ENCODE measurements around the gene PHLDA2.
A peak's percentile ranks its signal among the peaks of the same experiment; 100 is the strongest.

Gene PHLDA2

DNA sequence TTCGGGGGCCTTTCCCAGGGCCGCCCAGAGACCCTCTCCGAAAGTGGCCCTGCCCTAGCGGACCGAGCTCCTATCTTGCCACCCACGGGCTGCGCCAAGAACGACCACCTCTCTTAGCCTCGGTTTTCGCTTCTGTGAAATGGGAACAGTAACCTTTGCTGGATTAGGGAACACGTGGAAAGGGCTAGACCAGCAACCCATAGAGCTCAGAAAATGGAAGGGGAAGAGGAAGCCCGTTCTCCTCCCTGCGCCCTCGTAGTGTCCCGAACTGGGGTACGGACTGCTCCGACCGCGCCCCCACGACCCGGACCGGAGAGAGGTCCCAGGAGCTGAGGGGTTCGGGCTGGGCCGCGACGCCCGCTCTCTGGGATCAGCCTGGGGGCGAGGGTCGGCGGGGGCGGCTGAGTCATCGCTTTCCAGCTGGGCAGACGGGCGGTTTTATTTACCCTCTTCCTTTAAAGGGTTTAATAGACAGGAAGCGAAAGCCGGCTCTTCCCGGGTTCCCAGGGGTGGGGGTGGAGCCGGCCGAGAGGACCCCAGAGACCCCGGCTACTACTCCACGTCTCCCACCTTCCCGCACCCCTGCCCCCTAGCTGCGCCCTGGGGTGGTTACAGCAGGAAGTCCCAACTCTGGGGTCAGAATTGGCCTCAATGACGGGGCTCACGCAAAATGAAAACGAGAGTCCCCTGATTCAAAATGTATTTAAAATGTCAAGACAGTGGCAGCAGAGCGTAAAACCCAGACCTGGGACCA, 907 bp upstream of the PHLDA2 start:
- DNase-seq (ENCODE audit: low spot score), result peak; percentile 73

DNA sequence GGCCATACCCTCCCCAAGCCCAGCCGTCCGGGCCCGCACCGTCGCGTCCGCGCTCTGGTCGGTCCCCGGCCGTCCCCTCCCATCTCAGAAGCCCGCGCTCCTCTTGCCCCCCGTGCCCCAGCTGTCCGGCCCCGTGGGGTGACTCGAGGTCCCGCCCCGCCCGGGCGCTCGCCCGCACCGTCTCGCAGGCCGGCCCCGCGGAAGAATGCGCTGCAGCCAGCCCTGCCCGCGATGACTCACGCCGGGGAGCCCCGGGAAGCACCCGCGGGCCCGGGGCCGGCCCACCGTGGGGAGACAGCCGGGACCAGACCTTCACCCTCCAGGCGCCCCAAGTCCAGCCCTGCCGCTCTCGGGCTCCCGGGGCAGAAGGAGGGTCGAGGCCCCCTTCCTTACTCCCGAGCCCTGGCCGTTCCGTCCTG, 320 bp upstream of the PHLDA2 start:
- peak; percentile 85 for DNase-seq (ENCODE audit: low spot score)

DNA sequence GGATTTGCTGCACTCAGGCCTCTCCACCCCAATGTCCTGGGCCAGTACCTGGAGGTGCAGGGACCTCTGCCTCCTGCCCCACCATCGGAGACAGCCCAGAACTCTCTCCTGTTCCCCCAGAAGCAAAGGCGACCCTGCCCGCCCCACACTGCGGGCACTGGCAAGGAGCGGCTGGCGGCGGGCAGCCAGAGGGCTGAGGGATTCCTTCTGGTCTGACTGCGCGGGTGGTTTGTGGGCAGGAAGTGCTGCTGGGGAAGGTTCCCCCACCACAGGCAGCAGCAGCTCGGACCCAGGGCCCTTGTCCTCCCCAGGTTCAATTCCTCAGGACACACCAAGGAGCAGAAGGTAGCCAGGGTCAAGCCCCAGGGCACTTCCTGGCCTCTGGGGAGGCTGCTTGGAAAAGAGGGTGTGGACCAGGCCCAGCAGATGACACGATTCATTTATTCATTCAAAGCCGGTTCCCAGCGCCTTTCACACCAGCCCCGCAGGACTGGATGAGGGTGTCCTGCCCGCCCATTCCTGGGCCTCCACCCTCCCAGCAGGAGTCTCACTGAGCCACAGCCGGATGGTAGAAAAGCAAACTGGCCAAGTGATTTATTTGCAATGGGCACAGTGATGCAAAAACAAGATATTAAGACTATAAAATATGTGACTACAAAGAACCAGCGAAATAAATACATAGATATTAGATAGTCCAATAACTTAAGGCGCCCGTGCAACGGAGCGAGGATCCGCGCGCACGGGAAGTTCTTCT, 1.2 kb downstream of the PHLDA2 start:
- DNase-seq (ENCODE audit: low spot score), result peak; percentile 57

DNA sequence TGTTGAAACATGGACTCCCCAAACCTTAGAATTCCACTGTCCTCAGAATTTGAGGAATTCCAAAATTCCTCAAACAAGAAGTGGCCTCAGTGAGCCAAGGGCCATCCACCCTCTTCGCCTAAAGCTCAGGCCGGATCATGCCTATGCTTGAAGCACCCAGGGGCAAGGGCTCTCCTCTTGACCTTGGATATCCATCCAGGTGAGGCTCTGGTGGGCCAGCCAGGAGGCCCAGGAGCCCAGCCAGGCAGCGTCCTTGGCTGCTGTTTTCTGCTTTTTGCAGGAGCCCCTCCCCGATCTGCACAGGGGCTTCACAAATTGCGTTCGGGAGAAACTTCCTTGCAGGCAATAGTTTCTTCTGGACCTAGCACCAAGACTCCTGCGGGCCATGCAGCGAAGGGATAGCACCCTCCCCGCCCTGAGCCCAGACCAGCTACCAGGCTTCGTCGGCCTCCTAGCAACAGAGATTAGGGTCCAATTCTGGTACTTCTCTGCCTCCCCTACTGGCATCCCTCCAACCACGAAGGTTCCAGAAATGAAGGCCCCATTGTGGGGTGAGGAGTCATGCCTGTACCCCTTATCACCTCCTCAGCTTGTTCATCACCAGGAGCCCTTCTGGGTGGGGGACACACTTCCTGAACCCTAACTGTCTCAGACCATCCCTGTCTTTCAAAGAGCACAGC, 2.0 kb downstream of the PHLDA2 start:
- DNase-seq (ENCODE audit: low spot score), result no peak

DNA sequence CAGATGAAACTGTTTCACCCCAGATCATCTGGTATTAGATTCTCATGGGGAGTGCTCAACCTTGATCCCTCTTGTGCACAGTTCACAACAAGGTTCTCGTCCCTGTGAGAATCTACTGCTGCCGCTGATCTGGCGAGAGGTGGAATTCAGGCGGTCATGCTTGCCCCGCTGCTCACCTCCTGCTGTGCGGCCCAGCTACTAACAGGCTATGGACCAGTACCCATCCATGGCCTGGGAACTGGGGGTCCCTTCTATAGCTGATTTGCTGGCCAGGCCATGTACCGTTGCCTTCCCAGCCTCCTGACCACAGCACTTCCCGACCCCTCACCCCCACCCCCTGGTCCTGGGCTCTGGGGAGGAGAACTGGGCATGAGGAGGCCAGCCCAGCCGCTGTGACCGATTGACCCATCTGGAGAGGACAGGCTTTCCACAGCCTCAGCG, 2.6 kb downstream of the PHLDA2 start:
- DNase-seq (ENCODE audit: low spot score), result no peak

DNA sequence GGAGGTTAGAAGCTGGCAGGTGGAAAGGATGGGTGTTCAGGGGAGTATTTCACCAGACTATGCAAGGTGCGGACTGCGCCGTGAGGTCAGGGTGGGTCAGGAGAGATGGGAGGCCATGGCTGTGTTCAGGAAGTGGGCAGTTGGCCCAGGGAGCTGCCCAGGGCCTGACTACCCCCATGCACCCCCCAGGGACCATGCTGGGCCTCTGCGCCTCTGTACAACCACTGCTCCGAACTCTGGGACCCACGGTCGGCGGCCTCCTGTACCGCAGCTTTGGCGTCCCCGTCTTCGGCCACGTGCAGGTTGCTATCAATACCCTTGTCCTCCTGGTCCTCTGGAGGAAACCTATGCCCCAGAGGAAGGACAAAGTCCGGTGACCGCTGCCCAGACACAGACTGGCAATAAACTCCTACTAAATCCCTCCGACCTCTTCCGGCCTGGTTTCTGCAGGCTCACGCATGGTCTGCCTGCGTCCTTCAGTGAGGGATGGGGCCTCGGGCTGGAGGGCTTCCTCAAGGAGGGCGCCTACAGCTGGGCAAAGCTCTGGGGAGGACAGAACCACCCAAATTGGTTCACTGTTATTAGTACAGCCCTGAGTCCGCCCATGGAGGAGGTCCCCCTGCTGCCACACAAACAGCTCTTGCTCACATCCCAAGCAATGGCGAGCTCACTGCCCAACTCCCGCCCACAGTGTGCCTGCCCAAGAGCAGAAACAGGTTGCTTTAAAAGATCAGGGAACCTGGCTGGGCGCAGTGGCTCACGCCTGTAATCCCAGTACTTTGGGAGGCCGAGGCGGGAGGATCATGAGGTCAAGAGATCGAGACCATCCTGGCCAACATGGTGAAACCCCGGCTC, 4.2 kb downstream of the PHLDA2 start:
- DNase-seq (ENCODE audit: low spot score), result no peak

DNA sequence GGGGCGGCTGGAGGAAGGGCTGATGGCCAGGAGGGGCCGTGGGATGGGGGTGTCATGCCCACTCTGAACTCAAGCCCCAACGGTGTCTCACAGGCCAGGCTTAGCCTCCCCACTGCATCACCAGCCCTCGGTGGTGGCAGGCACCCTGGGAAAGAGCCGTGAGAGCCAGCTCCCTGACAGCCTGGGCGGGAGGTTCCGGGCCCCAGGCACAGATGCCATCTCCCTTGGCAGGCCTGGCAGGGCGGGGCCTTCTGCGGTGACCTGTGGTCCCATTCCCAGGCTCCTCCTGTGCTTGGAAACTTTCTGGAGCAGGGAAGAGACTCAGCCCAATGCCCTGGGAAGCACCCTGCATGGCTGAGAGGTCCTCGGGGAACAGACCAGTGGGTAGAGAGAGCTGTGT, 4.8 kb downstream of the PHLDA2 start:
- DNase-seq (ENCODE audit: low spot score), result peak; percentile 65

DNA sequence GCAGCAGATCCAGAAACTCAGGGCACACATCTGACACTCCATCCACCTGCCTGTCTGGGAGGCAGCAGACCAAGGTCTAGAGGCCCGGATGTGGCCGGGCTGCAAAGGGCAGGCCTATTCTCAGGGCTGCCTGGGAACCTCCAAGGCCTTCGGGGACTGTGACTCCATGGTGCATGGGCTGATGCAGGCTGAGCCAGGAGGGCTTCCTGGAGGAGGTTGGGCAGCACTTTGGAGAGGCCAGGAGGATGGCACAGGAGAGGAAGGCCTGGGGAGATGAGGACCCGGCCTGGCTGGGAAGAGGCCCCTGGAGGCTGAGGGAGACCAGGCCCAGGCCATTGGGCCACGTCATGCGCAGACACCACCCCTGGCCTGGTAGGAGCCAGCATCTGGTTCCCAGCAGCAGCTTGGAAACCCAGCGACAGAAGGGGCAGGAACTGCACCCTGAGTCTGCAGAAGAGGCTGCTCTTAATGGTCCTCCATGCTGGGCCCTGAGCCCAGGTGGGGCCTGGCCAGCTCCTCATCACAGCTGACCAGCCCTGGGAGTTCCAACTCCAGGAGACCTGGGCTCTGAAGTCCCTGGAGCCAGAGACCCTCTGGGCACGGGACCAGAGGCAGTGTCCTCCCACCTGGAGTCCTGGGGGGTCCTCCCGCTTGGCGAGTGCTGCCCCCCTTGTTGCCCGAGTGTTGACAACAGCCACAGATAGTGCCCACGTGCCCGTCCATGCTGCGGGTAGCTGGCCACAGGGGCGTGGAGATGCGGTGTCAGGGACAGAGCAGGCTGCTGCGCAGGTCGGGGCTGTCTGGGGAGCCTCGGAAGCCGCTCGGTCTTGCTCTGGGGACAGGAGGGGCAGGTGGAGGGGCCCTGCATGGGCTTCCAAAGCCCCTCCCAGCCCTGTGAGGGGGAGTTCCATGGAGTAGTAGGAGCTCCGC, 5.5 kb downstream of the PHLDA2 start:
- no peak for DNase-seq (ENCODE audit: low spot score)

DNA sequence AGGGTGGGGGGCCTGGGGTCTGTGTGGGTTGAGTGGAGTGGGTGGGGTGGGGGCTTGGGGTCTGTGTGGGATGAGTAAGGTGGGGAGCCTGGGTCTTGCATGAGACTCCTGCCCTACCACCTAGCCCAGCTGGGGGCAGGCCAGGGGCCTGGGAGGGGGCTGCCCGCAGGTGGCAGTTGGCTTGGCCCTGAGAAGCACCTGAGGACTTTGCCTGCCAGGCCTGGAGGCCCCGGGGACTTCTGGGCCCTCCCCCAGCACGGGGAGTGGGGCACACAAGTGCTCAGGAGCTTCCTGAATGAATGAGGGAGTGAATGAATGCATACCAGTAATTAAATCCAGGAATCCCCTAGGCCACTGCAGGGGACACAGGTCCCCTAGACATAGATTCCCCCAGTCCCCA, 6.6 kb downstream of the PHLDA2 start:
- DNase-seq (ENCODE audit: low spot score), result no peak

DNA sequence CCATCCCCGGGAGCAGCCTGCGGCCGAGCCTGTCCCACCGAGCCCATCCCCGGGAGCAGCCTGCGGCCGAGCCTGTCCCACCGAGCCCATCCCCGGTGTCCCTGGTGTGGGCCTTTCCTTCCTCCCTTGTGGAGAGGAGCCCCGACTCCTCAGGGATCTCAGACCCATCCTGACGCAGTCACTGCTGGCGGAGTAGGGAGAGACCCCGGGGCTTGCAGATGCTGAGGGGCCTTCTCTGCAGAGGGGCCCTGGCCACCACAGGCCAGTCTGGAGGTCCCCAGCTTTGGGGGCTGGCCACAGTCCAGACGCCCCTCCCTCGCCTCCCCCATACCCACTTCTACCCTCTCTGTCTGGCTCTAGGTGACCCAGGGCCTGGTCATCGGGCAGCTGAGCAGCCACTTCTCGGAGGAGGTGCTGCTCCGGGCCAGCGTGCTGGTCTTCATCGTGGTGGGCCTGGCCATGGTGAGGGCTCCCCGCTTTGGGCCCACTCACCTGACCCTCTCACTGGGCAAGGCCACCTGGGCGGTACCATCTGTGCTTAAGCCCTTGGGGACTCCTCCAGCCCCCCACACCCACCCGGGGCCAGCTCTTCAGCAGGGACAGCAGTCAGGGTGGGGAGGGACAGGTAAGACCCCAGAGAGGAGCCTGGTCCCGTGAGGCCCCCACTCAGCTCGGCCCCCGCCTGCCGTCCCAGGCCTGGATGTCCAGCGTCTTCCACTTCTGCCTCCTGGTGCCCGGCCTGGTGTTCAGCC, 7.3 kb downstream of the PHLDA2 start:
- DNase-seq (ENCODE audit: low spot score), result no peak

DNA sequence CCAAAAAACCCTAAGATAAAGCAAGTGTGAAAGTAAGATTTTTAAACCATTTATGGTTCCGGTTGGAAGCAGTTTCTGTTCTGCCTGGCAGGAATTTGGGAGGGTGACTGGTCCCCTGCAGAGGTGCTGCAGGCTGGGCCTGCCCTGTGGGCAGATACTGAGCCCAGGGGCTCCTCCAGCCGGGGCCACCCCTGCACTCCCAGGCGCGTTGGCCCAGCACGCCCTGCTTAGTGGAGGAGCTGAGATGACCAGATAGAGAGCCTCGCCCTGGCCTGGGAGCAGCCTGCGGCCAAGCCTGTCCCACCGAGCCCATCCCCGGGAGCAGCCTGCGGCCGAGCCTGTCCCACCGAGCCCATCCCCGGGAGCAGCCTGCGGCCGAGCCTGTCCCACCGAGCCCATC, 8.0 kb downstream of the PHLDA2 start:
- DNase-seq (ENCODE audit: low spot score), result no peak

DNA sequence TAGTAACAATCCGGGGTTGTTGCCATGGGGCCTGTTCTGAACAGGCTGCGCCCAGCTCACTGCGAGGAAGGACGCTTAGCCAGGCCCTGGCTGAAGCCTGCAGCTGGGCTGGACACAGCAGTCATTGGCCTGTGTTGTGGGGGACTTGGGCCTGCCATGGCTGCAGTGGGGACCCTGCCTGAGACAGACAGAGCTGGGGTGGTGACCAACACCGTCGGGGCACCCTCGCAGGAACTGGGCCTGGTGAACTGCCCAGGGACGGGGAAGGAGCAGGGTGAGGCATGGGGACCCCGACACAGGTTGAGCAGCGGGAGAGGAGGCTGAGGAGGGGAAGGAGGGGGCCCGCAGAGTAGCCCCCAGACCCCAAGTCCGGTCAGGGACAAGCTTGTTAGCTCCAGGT, 8.9 kb downstream of the PHLDA2 start:
- DNase-seq (ENCODE audit: low spot score), result no peak

DNA sequence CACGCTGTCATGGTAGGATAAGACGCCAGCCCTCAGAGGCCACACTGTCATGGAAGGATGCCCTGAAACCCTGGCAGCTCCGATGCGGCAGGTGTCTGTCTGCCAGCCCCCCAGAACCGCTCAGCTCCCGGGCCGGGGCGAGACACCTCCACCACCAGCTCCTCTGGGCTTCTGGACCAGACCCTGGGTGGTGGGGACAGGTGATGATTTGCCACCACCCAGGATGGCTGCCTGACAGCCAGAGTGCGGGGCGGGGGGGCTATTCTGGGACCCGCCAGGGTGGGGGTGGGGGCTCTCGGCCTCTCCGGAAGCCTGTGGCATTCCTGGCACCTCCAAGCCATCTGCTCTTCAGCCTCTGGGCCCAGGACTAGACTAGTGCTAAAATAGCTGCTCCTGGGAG, 9.4 kb downstream of the PHLDA2 start:
- no peak for DNase-seq (ENCODE audit: low spot score)

DNA sequence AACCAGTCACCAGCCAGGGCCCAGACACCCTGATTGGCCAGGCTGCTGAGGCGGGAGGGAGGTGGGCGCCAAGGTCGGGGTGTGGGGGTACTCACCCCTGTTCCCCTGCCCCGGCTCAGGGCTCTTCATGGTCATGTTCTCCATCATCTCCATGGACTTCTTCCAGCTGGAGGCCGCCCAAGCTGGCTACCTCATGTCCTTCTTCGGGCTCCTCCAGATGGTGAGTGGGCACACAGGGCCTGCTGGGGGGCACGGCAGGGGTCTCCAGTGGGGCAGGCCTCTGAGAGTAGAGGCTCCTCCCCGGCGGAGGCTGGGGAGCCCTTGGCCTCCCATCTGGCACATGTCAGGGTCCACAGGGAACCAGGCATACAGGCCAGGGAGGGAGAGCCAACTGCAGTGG, 10.0 kb downstream of the PHLDA2 start:
- no peak for DNase-seq (ENCODE audit: low spot score)

DNA sequence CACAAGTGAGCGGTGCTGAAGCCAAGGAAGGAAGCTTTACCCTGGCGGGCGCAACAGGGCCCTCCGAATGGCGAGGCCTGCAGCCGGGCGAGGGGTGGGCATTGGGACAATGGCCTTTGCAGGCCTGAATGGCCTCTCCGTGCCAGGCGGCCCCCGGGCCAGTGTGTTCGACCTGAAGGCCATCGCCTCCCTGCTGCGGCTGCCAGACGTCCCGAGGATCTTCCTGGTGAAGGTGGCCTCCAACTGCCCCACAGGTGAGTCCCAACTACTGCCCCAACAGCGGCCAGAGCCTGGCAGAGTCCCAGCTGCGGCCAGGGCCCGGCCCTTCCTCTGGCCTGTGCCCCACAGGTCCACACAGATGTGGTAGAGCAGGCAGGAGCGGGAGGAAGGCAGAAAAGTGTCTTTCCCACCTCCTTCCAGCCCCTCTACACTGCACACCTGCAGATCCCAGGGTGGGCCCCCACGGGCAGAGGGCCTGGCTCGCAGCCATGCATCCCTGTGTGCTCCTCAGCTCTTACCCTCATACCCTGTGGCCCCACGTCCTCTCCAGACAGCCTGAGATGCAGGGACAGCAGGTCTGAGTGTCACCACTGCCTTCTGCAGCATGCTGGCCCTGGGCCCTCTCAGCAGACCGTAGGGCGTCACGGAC, 11.3 kb downstream of the PHLDA2 start:
- DNase-seq (ENCODE audit: low spot score), result no peak

DNA sequence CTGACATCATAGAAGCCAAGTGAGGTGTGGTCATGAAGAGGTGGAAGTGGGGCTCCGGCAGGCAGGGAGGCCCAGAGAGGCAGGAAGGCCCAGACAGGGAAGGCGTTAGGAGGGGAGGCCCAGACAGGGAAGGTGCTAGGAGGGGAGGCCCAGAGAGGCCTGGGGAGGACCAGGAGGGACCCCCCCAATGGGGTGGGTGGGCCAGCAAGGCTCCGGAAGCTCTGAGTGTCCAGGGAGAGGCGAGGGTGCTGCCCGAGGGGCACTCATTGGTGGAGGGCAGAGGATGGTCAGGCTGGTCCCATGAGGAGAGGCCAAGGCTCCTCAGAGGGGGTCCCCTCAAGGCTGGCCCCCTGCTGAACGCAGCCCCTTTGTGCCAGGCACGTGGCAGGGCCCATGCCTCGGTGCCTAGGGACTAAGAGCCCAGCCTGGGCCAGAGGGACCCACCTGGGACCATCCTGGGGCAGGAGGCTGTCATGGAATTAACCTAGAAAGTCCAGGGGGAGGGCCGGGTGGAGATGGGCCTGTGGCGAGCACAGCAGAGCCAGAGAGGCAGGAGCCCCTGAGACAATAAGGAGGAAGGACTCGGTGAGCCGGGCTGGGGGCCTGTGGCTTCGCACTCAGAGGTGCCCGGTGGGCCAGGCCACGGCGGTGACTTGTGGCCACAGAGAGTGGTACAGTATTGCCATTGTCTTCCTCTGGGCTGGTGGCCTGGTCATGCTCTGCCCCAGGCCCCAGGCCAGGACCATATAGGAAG, 12.2 kb downstream of the PHLDA2 start:
- no peak for DNase-seq (ENCODE audit: low spot score)

DNA sequence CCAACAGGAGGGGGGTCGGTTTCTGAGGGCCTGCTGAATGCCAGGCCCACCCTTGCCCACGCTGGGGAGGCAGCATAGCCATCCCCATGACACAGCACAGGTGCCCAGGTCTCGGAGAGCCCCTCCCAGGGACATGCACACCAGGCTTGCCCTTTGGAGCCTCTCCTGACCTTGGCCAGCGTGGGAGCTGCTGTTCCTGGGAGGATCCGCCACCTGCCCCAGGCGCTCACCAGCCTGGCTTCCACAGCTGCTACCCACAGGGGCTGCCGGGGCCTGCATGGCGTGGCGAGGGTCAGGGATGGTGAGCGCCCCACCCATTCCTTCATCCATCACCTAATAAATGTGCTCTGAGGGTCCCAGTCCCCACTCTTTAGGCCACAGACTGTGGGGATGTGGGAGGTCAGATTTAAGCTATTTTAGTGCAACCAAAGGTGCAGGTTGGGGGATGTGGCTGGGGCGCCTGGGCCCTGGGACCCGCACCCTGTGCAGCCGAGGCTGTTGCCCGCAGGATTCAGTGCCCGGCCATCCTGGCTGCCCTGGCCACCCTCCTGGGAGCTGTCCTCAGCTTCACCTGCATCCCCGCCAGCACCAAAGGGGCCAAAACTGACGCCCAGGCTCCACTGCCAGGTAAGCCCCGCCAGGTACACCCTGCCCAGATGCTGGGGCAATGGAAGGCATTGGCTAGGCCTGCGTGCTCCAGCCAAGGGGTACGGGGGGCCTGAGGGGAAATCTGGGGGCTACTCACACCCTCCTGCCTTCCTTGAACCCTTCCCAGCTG, 12.9 kb downstream of the PHLDA2 start:
- DNase-seq (ENCODE audit: low spot score), result no peak

DNA sequence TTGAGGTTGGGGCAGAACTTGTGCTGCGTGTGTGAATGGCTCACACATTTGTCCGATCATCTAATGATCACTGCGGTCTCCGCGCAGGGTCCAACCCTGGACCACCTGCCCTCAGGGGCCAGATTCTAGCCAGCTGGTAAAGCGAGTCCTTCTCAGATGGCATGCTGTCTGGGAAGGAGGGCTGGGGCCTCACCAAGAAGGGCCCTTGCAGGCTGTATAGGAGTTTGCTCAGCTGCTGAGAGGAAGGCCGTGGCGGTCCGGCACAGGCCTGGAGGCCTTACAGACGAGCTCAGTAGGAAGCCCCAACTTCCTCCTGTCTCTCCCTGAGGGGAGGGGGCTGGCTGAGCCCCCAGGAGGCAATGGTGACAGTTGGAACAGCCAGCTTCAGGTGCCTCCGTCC, 13.7 kb downstream of the PHLDA2 start:
- no peak for DNase-seq (ENCODE audit: low spot score)
